ENCODE measurements around the gene ARPC1A.
A peak's percentile ranks its signal among the peaks of the same experiment; 100 is the strongest.
"Not testable (repeated sequence)": the region's sequence is repeated elsewhere in the genome, so short reads cannot be mapped to it uniquely, and the experiment has no call there.

The ARPC1A gene

GRCh38 chr7:99404977-99405320 lies 79.3 kb downstream of the ARPC1A start:
- FAIRE-seq, result no peak
- DNase-seq (ENCODE audit: insufficient read length, low spot score), result no peak

- DNase-seq (ENCODE audit: insufficient read length, low spot score) (no peak), FAIRE-seq (no peak)
Observed at GRCh38 chr7:99406557-99406956, 80.9 kb downstream of the ARPC1A start.

GRCh38 chr7:99407872-99408378 lies 82.2 kb downstream of the ARPC1A start:
- DNase-seq (ENCODE audit: insufficient read length, low spot score) (peak; percentile 19), FAIRE-seq (no peak)

GRCh38 chr7:99408379-99409191 lies 82.9 kb downstream of the ARPC1A start, which contains the start of the genes BUD31 and PDAP1:
TSS of gene BUD31 (plus strand) at chr7:99408969. CDS start at chr7:99411093, 2,124 bp downstream.
TSS of gene PDAP1 (minus strand) at chr7:99408597. CDS start at chr7:99408548, 49 bp downstream.
- FAIRE-seq, result no peak
- DNase-seq (ENCODE audit: insufficient read length, low spot score), result peak; percentile 89

- no peak for DNase-seq (ENCODE audit: insufficient read length, low spot score)
Observed at GRCh38 chr7:99409192-99409572, 83.5 kb downstream of the ARPC1A start.

GRCh38 chr7:99409806-99410205 lies 84.1 kb downstream of the ARPC1A start:
- no peak for FAIRE-seq
- DNase-seq (ENCODE audit: insufficient read length, low spot score), result no peak

More at GRCh38 chr7:99409192-99409572, 83.5 kb downstream of the ARPC1A start:
- FAIRE-seq, result no peak

- FAIRE-seq (no peak), DNase-seq (ENCODE audit: insufficient read length, low spot score) (no peak)
Observed at GRCh38 chr7:99410635-99411034, 84.9 kb downstream of the ARPC1A start.

- DNase-seq (ENCODE audit: insufficient read length, low spot score); FAIRE-seq: not testable (repeated sequence)
Observed at GRCh38 chr7:99415513-99416127, 89.9 kb downstream of the ARPC1A start.

Measured in HTR-8/SVneo (cell line).